Vagina (tissue), 2 donors: ENCODE data around the gene AP2B1. TPM values are rescaled to one million over a fixed set of nuclear protein-coding genes. Genes with fewer than 3 reads are reported as not detected.

ENCODE experiments used
- DNase-seq, 2 donors: peaks; one replicate each; pipeline ENCODE4 v3.0.0-alpha.2; 2017; ENCODE audit errors: extremely low spot score in 2 of 2
- H3K27ac ChIP-seq: fragments of 200-600 bp; sonication (generic); one replicate; pipeline ENCODE4 v1.5.1; 2019
- H3K27me3 ChIP-seq: fragments of 200-600 bp; sonication (generic); one replicate; pipeline ENCODE4 v1.5.1; 2019
- H3K36me3 ChIP-seq, 2 donors: fragments of 200-600 bp; sonication (generic); one replicate each; pipeline ENCODE4 v1.5.1; 2017 to 2019
- H3K4me1 ChIP-seq: fragments of 200-600 bp; sonication (generic); one replicate; pipeline ENCODE4 v1.5.1; 2019
- H3K4me3 ChIP-seq, 2 donors: fragments of 200-600 bp; sonication (generic); 1 replicate in 1 of 2; 2 replicates in 1 of 2; pipeline ENCODE4 v1.5.1; 2016 to 2019
- H3K9me3 ChIP-seq: fragments of 200-600 bp; sonication (generic); one replicate; pipeline ENCODE4 v1.5.1; 2019
- POLR2A ChIP-seq, 2 donors: fragments of 450-650 bp; IDR thresholded peaks; one replicate each; pipeline ENCODE4 v1.6.1; 2017; ENCODE audit warnings: antibody characterized with exemption in 2 of 2, mild to moderate bottlenecking in 2 of 2, moderate library complexity in 2 of 2
- POLR2AphosphoS5 ChIP-seq, 2 donors: sonication (generic); formaldehyde crosslinking; IDR thresholded peaks; one replicate each; pipeline ENCODE4 v1.9.0; 2017; ENCODE audit warnings: antibody characterized with exemption in 2 of 2, mild to moderate bottlenecking in 2 of 2, low read depth in 1 of 2; ENCODE audit not compliant: insufficient read depth in 1 of 2
- intact Hi-C: fragments of 100-400 bp; cut with DNase I; formaldehyde crosslinking; loops from one replicate; pipeline ENCODE4 v1.15.1; 2023
- total RNA-seq: library from RNA; depleted of rRNA; stranded (reverse); fragments of >200 nt; gene quantifications from one replicate; pipeline ENCODE4 v1.2.3, GENCODE V29; 2016
- TF ChIP-seq, protein P1 (sequence below), 3 experiments: fragments of 450-650 bp in 2 of 3; fragments of 200-600 bp in 1 of 3; sonication (generic) in 1 of 3; IDR thresholded peaks; one replicate each; pipeline ENCODE4 v1.5.1; 2017 to 2019; ENCODE audit warnings: antibody characterized with exemption in 3 of 3, mild to moderate bottlenecking in 2 of 3, moderate library complexity in 2 of 3

Gene AP2B1
- total RNA-seq, 1 donor from 2014 or later = 62.1 TPM

DNA sequence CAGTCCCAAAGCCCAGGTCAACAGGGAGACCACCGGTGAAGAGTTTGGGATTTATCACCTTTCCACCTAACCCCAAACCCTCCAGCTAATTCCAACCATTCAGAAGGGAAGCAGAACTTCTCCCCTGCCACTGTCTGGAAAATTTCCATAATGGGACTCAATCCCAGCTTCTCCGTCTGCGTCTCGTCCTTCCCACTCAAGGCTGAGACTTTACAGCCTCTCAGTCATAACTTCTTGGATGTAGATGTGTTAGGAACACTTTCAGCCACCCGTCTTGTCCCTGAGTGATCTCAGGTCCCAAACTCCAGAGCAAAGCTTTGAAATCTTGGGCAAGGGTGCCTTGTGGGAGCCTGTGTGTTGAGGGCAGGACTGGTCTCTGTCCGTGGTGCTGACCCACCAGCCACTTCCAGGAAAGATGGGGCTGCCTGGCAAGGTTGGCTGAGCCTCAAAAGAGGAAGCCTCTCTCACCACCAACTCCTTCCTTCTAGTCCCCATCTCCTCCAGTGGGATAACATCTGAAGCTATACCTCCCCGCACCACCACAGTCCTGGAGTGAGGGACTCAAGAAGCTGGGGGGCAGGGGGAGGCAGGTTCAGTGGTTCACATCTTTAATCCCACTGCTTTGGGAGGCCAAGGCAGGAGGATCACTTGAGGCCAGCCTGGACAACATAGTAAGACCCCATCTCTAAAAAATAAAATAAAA, 156.7 kb downstream of the AP2B1 start:
- H3K4me1 ChIP-seq = peaks cover 10% of the 10 kb centered on the region
- H3K27me3 ChIP-seq = peaks cover 16% of the 10 kb centered on the region
- no peak overlapping the region for H3K27ac ChIP-seq
- TF ChIP-seq POLR2AphosphoS5 (IDR thresholded peaks at IDR 0.05; ENCODE audit: insufficient read depth in 1 of 2, low read depth in 1 of 2) (no peak), POLR2A (IDR thresholded peaks at IDR 0.05) (no peak)
- TF ChIP-seq, protein P1, sequence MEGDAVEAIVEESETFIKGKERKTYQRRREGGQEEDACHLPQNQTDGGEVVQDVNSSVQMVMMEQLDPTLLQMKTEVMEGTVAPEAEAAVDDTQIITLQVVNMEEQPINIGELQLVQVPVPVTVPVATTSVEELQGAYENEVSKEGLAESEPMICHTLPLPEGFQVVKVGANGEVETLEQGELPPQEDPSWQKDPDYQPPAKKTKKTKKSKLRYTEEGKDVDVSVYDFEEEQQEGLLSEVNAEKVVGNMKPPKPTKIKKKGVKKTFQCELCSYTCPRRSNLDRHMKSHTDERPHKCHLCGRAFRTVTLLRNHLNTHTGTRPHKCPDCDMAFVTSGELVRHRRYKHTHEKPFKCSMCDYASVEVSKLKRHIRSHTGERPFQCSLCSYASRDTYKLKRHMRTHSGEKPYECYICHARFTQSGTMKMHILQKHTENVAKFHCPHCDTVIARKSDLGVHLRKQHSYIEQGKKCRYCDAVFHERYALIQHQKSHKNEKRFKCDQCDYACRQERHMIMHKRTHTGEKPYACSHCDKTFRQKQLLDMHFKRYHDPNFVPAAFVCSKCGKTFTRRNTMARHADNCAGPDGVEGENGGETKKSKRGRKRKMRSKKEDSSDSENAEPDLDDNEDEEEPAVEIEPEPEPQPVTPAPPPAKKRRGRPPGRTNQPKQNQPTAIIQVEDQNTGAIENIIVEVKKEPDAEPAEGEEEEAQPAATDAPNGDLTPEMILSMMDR (IDR thresholded peaks at IDR 0.05) = no peak
- intact Hi-C loops = loop anchor here (5.0 kb wide), 2 partner anchors 41 to 121 kb away; no protein-coding TSS in a partner anchor
- no peaks in the 10 kb centered on the region for H3K36me3 ChIP-seq
- no peak overlapping the region for H3K4me3 ChIP-seq
- no peaks in the 10 kb centered on the region for H3K9me3 ChIP-seq
- DNase-seq = no peak

DNA sequence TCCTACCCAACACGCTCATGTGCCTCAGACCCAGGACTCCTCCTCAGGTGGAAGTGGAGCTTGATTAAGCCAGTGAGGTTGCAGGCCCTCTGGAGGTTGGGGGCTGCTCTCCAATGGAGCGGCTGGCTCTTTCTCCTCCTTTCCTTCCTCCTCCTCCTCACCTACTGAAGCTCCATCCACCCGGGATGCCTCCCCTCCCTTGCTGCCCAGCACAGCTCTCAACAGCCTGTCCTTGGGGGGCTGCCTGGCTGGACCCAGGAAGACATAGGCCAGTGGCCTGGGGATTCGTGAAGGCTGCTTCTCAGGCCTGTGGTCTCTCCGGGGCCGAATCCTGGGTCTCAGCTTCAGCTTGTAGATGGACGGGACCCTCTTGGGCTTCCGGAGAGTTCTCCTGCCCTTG, 157.7 kb downstream of the AP2B1 start:
- H3K36me3 ChIP-seq = no peaks in the 10 kb centered on the region
- no peaks in the 10 kb centered on the region for H3K9me3 ChIP-seq
- no peak overlapping the region for H3K27ac ChIP-seq
- H3K27me3 ChIP-seq = peaks cover 16% of the 10 kb centered on the region
- peaks cover 12% of the 10 kb centered on the region for H3K4me1 ChIP-seq
- no peak overlapping the region for H3K4me3 ChIP-seq
- DNase-seq = no peak
- intact Hi-C loops = loop anchor here (5.0 kb wide), 3 partner anchors 43 to 133 kb away; no protein-coding TSS in a partner anchor
- TF ChIP-seq, protein P1 (IDR thresholded peaks at IDR 0.05) = no peak
- TF ChIP-seq POLR2A (IDR thresholded peaks at IDR 0.05) (no peak), POLR2AphosphoS5 (IDR thresholded peaks at IDR 0.05; ENCODE audit: insufficient read depth in 1 of 2, low read depth in 1 of 2) (no peak)

DNA sequence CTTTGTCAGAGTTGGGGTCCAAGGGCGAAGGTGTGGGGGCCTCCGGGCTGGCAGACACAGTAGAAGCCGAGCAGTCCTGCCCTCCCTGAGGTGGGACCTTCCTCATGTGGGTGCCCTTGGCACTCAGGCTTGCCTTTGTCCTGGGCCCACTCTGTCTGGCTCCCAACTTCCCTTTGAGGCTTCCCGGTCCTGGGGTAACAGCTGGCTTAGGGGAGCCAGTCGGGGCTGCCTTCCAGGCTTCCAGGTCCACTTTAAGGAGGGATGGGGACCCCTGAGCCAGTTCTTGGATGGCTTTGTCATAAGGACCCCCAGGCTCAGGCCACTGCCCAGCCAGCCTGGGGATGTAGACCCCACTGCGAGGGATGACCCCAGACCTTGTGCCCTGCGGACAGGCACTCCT, 158.1 kb downstream of the AP2B1 start:
- TF ChIP-seq POLR2A (IDR thresholded peaks at IDR 0.05) (no peak), POLR2AphosphoS5 (IDR thresholded peaks at IDR 0.05; ENCODE audit: insufficient read depth in 1 of 2, low read depth in 1 of 2) (no peak)
- TF ChIP-seq, protein P1 (IDR thresholded peaks at IDR 0.05) = no peak
- H3K4me3 ChIP-seq = no peak overlapping the region
- peaks cover 16% of the 10 kb centered on the region for H3K27me3 ChIP-seq
- H3K36me3 ChIP-seq = no peaks in the 10 kb centered on the region
- H3K9me3 ChIP-seq = no peaks in the 10 kb centered on the region
- intact Hi-C loops = loop anchor here (5.0 kb wide), 1 partner anchor 133 kb away; no protein-coding TSS in a partner anchor
- H3K4me1 ChIP-seq = peaks cover 16% of the 10 kb centered on the region
- no peak for DNase-seq
- no peak overlapping the region for H3K27ac ChIP-seq

DNA sequence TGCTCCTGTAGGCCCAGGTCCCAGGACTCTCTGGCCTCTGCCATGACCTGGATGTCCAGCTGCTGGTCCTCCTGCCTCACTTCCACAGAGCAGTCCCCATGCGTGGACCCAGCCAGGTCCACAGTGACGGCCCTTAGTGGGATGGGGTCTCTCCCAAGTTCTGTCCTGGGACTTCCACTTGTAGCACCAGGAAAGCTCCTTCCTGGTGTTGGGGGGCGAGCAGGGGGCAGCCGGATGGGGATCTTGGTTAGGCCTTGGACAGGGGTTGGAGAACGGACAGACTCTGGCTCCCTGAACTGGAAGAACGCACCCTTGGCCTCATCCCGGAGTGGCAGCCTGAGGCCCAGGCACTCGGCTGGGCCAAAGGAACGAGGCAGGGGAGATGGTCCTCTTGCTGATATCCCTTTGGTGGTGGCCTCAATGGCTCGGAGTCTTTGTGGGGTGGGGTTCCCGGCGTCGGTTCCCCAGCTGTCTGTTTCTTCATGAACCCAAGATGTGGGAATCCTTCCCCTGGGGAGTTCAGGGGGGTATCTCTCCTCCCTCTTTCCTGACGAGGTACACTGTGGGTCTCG, 158.7 kb downstream of the AP2B1 start:
- Histone ChIP-seq H3K27ac (no peak overlapping the region), H3K4me3 (no peak overlapping the region), H3K27me3 (peaks cover 16% of the 10 kb centered on the region), H3K36me3 (no peaks in the 10 kb centered on the region), H3K9me3 (no peaks in the 10 kb centered on the region), H3K4me1 (peaks cover 18% of the 10 kb centered on the region)
- TF ChIP-seq POLR2A (IDR thresholded peaks at IDR 0.05) = no peak
- intact Hi-C loops = loop anchor here (5.0 kb wide), 1 partner anchor 134 kb away; no protein-coding TSS in a partner anchor
- DNase-seq = no peak

DNA sequence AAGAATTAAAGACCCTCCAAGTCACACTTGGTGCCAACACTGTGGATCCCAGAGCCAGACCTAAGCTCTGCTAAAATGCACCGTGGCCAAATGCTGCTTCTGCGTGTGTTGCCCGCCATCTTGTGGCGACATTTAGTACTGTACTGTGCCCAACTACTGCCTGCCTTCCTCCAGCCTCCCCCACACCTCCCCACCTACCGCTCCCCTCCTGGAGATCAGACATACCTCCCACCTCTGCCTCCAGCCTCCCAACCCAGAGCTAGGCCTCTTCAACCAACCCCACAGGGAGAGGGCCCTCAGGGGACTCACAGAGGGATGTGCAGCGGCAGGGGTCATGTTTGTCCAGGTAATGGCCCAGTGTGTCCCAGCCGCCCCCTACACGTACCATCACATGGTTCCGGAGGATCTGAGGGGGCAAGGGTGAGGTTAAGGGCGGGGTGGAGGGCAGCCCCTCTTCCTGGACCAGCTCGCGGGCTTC, 160.5 kb downstream of the AP2B1 start:
- no peak overlapping the region for H3K27ac ChIP-seq
- intact Hi-C loops = loop anchor here (5.0 kb wide), 1 partner anchor 135 kb away; no protein-coding TSS in a partner anchor

More for the DNA sequence above, 160.5 kb downstream of the AP2B1 start:
- Histone ChIP-seq H3K9me3 (no peaks in the 10 kb centered on the region), H3K4me3 (no peak overlapping the region), H3K36me3 (no peaks in the 10 kb centered on the region), H3K4me1 (peaks cover 9% of the 10 kb centered on the region), H3K27me3 (peaks cover 1% of the 10 kb centered on the region)
- no peak for DNase-seq
- TF ChIP-seq, protein P1 (IDR thresholded peaks at IDR 0.05) = peak; percentile 89 to 94 (median 92)
- no peak for TF ChIP-seq POLR2AphosphoS5 (IDR thresholded peaks at IDR 0.05; ENCODE audit: insufficient read depth in 1 of 2, low read depth in 1 of 2)
